Breast epithelium (tissue), 4 donors: Measurements from ENCODE around the gene WEE1. TPM values are rescaled to one million over a fixed set of nuclear protein-coding genes. Genes with fewer than 3 reads are reported as not detected.
"Not testable (repeated sequence)": the region's sequence is repeated elsewhere in the genome, so short reads cannot be mapped to it uniquely, and the experiment has no call there.

ENCODE experiments used
- DNase-seq, 2 donors: peaks; one replicate each; pipeline ENCODE4 v3.0.0-alpha.2; 2019; ENCODE audit warnings: low spot score in 2 of 2
- H3K27ac ChIP-seq, 2 donors: fragments of 200-600 bp; sonication (generic) in 1 of 2; one replicate each; pipeline ENCODE4 v1.5.1; 2016 to 2019; ENCODE audit warnings: mild to moderate bottlenecking in 1 of 2
- H3K27me3 ChIP-seq, 2 donors: fragments of 200-600 bp; sonication (generic) in 1 of 2; one replicate each; pipeline versions ENCODE4 v1.5.1 to v1.6.0; 2017 to 2019; ENCODE audit warnings: control low read depth in 1 of 2, mild to moderate bottlenecking in 1 of 2
- H3K36me3 ChIP-seq: fragments of 200-600 bp; one replicate; pipeline ENCODE4 v1.5.1; 2019
- H3K4me1 ChIP-seq, 2 donors: fragments of 200-600 bp; sonication (generic); one replicate each; pipeline ENCODE4 v1.5.1; 2016 to 2019; ENCODE audit warnings: control low read depth in 1 of 2
- H3K4me3 ChIP-seq, 3 donors: fragments of 200-600 bp; sonication (generic); 1 replicate in 2 of 3; 2 replicates in 1 of 3; pipeline ENCODE4 v1.5.1; 2016 to 2019; ENCODE audit warnings: mild to moderate bottlenecking in 3 of 3, moderate library complexity in 2 of 3
- H3K9me3 ChIP-seq, 2 donors: fragments of 200-600 bp; sonication (generic) in 1 of 2; one replicate each; pipeline ENCODE4 v1.5.1; 2016 to 2019; ENCODE audit warnings: control low read depth in 1 of 2
- CTCF ChIP-seq, 3 donors: fragments of 450-650 bp; IDR thresholded peaks; one replicate each; pipeline ENCODE4 v1.5.1; 2016 to 2017; ENCODE audit warnings: antibody characterized with exemption in 3 of 3, mild to moderate bottlenecking in 3 of 3, moderate library complexity in 3 of 3
- POLR2A ChIP-seq: fragments of 450-650 bp; IDR thresholded peaks from one replicate; pipeline ENCODE4 v1.6.1; 2016; ENCODE audit warnings: antibody characterized with exemption, mild to moderate bottlenecking, moderate library complexity
- POLR2AphosphoS5 ChIP-seq, 3 donors: sonication (generic); formaldehyde crosslinking; IDR thresholded peaks; one replicate each; pipeline ENCODE4 v1.6.1; 2017; ENCODE audit warnings: antibody characterized with exemption in 3 of 3
- intact Hi-C: fragments of 100-400 bp; cut with DNase I; formaldehyde crosslinking; loops from one replicate; pipeline ENCODE4 v1.15.1; 2023; ENCODE audit warnings: low total_unique reads
- total RNA-seq, 3 donors: library from RNA; depleted of rRNA; stranded (reverse); fragments of >200 nt; gene quantifications; one replicate each; pipeline ENCODE4 v1.1.0, GENCODE V29; 2016

WEE1 gene
- total RNA-seq, 3 donors from 2014 or later: 25.0 to 128 (median 66.5) TPM

- DNase-seq: no peak
- H3K27me3 ChIP-seq: no peaks in the 10 kb centered on the region
- no peaks in the 10 kb centered on the region for H3K9me3 ChIP-seq
- H3K36me3 ChIP-seq: no peaks in the 10 kb centered on the region
- no peak overlapping the region for H3K27ac ChIP-seq
- intact Hi-C loops: no loop called here
- H3K4me1 ChIP-seq: peaks cover 4 to 5% of the 10 kb centered on the region in 2 donors
- no peak overlapping the region for H3K4me3 ChIP-seq
- TF ChIP-seq CTCF (IDR thresholded peaks at IDR 0.05) (no peak), POLR2AphosphoS5 (IDR thresholded peaks at IDR 0.05) (no peak), POLR2A (no peak)
Observed at GRCh38 chr11:9616042-9616675, 42.7 kb downstream of the WEE1 start.

DNA sequence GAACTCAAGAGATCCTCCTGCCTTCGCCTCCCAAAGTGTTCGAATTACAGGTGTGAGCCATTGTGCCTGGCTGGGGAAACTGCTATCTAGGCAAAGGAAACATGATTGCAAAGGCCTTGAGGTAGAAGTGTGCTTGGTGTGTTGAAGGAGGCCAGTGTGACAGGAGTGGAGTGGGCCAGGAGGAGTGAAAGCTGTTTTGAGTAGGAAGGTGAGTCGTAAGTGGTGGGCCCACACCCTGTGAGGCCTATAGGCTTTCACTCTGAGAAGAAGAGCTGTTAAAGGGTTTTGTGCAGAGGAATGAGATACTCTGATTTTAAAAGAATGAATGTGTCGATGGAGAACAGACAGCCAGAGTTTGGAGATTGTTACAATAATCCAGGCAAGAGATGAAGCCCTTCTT lies 43.4 kb downstream of the WEE1 start:
- no peaks in the 10 kb centered on the region for H3K36me3 ChIP-seq
- H3K4me1 ChIP-seq: peaks cover 4 to 5% of the 10 kb centered on the region in 2 donors
- no peaks in the 10 kb centered on the region for H3K27me3 ChIP-seq
- no peak for DNase-seq
- no peak overlapping the region for H3K4me3 ChIP-seq
- no peaks in the 10 kb centered on the region for H3K9me3 ChIP-seq
- no peak overlapping the region for H3K27ac ChIP-seq
- TF ChIP-seq CTCF (IDR thresholded peaks at IDR 0.05) (no peak), POLR2A (no peak), POLR2AphosphoS5 (IDR thresholded peaks at IDR 0.05) (no peak)
- intact Hi-C loops: no loop called here

DNA sequence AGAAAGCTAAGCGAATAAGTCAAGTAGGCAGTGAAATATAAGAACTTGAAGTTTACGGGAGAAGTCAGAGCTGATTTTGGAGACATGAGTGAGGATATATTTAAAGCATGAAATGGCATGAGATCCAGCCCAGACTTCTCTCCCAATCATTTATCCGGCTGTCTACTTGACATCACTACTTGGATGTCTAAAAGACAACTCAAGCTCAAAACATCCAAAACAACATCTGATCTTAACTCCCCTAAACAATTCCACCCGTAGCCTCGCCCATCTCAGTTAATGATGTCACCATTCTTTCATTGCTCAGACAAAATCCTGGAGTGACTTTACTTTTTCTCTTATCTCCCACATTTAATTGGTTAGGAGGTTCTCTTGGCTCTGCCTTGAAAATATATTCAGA lies 44.5 kb downstream of the WEE1 start:
- intact Hi-C loops: no loop called here
- no peaks in the 10 kb centered on the region for H3K9me3 ChIP-seq
- H3K27me3 ChIP-seq: no peaks in the 10 kb centered on the region
- no peaks in the 10 kb centered on the region for H3K36me3 ChIP-seq
- H3K27ac ChIP-seq: no peak overlapping the region
- H3K4me1 ChIP-seq: peaks cover 0 to 4% of the 10 kb centered on the region in 2 donors
- no peak for DNase-seq
- H3K4me3 ChIP-seq: no peak overlapping the region
- no peak for TF ChIP-seq POLR2AphosphoS5 (IDR thresholded peaks at IDR 0.05)
- no peak for TF ChIP-seq POLR2A
- no peak for TF ChIP-seq CTCF (IDR thresholded peaks at IDR 0.05)

- H3K4me3 ChIP-seq: no peak overlapping the region
- no peaks in the 10 kb centered on the region for H3K36me3 ChIP-seq
- H3K9me3 ChIP-seq: no peaks in the 10 kb centered on the region
- DNase-seq: no peak
- intact Hi-C loops: no loop called here
- H3K27ac ChIP-seq: no peak overlapping the region
- no peaks in the 10 kb centered on the region for H3K4me1 ChIP-seq
- TF ChIP-seq CTCF (IDR thresholded peaks at IDR 0.05) (no peak), POLR2A (no peak), POLR2AphosphoS5 (IDR thresholded peaks at IDR 0.05) (no peak)
- H3K27me3 ChIP-seq: no peaks in the 10 kb centered on the region
Observed at GRCh38 chr11:9619004-9619403, 45.5 kb downstream of the WEE1 start.

GRCh38 chr11:9619971-9620370 lies 46.5 kb downstream of the WEE1 start:
- intact Hi-C loops: no loop called here
- no peak overlapping the region for H3K4me3 ChIP-seq
- TF ChIP-seq POLR2AphosphoS5 (IDR thresholded peaks at IDR 0.05) (no peak), POLR2A (no peak), CTCF (IDR thresholded peaks at IDR 0.05) (no peak)
- H3K27me3 ChIP-seq: no peaks in the 10 kb centered on the region
- no peak overlapping the region for H3K27ac ChIP-seq
- no peaks in the 10 kb centered on the region for H3K4me1 ChIP-seq
- DNase-seq: no peak
- no peaks in the 10 kb centered on the region for H3K36me3 ChIP-seq
- no peaks in the 10 kb centered on the region for H3K9me3 ChIP-seq

DNA sequence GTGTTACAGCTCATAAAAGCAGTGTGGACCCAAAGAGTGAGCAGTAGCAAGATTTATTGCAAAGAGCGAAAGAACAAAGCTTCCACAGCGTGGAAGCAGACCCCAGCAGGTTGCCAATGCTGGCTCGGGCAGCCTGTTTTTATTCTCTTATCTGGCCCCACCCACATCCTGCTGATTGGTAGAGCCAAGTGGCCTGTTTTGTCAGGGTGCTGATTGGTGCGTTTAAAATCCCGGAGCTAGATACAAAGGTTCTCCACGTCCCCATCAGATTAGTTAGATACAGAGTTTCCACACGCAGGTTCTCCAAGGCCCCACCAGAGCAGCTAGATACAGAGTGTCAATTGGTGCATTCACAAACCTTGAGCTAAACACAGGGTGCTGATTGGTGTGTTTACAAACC lies 48.9 kb downstream of the WEE1 start:
- H3K27me3 ChIP-seq, H3K9me3 ChIP-seq, H3K27ac ChIP-seq, H3K4me1 ChIP-seq, intact Hi-C loops, H3K4me3 ChIP-seq, DNase-seq, H3K36me3 ChIP-seq: not testable (repeated sequence)

DNA sequence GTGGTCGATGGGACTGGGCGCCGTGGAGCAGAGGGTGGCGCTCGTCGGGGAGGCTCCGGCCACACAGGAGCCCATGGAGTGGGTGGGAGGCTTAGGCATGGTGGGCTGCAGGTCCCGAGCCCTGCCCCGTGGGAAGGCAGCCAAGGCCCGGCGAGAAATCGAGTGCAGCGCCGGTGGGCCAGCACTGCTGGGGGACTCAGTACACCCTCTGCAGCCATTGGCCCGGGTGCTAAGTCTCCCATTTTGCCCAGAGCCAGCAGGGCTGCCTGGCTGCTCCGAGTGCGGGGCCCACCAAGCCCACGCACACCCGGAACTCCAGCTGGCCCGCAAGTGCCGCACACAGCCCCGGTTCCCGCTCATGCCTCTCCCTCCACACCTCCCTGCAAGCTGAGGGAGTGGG lies 49.6 kb downstream of the WEE1 start:
- H3K27ac ChIP-seq, intact Hi-C loops, H3K9me3 ChIP-seq, H3K4me3 ChIP-seq, H3K36me3 ChIP-seq, DNase-seq, H3K27me3 ChIP-seq, H3K4me1 ChIP-seq: not testable (repeated sequence)
